Loucy (cell line): Measurements from ENCODE around the gene SCAMP2.

ENCODE experiments used
- EZH2phosphoT487 ChIP-seq: fragments of 200-600 bp; IDR thresholded peaks from 2 replicates; pipeline ENCODE4 v1.6.1; 2018; ENCODE audit warnings: antibody characterized with exemption, mild to moderate bottlenecking, moderate library complexity, borderline replicate concordance
- TF ChIP-seq, protein P1 (sequence below): fragments of 200-600 bp; sonication (generic); conservative IDR thresholded peaks from 2 replicates; pipeline ENCODE4 v1.5.1; 2014; ENCODE audit warnings: mild to moderate bottlenecking, antibody characterized with exemption, low read length

DNA sequence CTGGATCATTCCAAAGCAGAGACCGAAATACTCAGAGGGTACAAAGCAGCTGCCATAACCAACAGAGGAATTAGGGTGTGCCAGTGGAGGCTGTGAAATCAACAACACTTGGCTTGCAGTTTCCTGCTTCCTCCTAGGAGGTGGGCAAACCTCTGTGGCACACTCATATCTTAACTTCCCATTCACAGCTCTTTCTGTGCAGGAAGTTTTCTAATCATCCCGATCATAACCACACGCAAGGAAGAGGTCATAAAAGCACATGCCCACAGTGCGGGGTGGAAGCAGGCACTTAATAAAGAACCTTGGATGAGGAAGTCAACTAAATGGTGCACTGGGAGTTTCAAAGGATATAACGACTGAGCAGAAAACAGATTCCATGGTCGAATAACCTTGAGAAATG, 5.1 kb downstream of the SCAMP2 start:
- TF ChIP-seq, protein P1, sequence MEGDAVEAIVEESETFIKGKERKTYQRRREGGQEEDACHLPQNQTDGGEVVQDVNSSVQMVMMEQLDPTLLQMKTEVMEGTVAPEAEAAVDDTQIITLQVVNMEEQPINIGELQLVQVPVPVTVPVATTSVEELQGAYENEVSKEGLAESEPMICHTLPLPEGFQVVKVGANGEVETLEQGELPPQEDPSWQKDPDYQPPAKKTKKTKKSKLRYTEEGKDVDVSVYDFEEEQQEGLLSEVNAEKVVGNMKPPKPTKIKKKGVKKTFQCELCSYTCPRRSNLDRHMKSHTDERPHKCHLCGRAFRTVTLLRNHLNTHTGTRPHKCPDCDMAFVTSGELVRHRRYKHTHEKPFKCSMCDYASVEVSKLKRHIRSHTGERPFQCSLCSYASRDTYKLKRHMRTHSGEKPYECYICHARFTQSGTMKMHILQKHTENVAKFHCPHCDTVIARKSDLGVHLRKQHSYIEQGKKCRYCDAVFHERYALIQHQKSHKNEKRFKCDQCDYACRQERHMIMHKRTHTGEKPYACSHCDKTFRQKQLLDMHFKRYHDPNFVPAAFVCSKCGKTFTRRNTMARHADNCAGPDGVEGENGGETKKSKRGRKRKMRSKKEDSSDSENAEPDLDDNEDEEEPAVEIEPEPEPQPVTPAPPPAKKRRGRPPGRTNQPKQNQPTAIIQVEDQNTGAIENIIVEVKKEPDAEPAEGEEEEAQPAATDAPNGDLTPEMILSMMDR, result no peak
- no peak for TF ChIP-seq EZH2phosphoT487
